Measurements from ENCODE around the gene TIAM2.

DNA sequence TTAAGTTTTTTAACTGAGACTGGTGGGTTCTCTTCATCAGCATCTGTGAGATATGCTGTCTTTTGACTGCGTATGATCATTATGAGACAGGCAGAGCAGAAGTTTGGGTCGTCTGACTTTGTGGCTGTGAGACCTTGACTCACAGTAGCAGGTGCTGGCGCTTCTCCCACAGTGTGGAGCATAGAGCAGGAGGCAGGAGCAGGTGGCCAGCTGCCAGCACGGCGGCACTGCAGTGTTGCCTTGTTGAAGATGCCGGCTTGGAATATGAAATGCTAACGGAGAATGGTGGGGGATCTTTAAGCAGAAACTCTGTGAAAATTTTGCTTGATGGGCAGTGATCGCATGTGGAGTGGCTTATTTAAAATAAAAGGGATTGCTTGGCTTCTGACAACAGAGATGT is 105.0 kb downstream of the TIAM2 start:
- TF ChIP-seq CTCF (IDR thresholded peaks at IDR 0.05; ENCODE audit: insufficient read depth, low read length), result no peak
- TF ChIP-seq POLR2AphosphoS5 (IDR thresholded peaks at IDR 0.05; ENCODE audit: low read depth), result no peak
